HepG2 (cell line): ENCODE results near the gene CPM. TPM values are rescaled to one million over a fixed set of nuclear protein-coding genes. Genes with fewer than 3 reads are reported as not detected.
A peak's percentile ranks its signal among the peaks of the same experiment; 100 is the strongest.
"Not testable (repeated sequence)": the region's sequence is repeated elsewhere in the genome, so short reads cannot be mapped to it uniquely, and the experiment has no call there.

Experiments used
- ATAC-seq: fragments of 200-7000 bp; cut with Tn5 transposase; 3 replicates; pipeline ENCODE4 v1.9.1; 2020; ENCODE audit warnings: mild to moderate bottlenecking, moderate library complexity
- BruUV-seq: library from RNA; stranded (reverse); fragments of 400-500 nt; replicated peaks from 2 replicates; lab custom pipeline; 2021; lab: Mats Ljungman, UMichigan
- CTCF ChIA-PET: fragments of 300-600 bp; formaldehyde crosslinking; extraction: SDS; loops from one replicate; lab custom pipeline; 2021; ENCODE audit warnings: low total read pairs, inconsistent platforms, low intra/inter-chr PET ratio; lab: Yijun Ruan, JAX
- POLR2A ChIA-PET: fragments of 350-600 bp; sonication (Branson Sonifier 250); formaldehyde crosslinking; loops from one replicate; lab custom pipeline; 2020; ENCODE audit warnings: antibody characterized with exemption, inconsistent platforms; lab: Yijun Ruan, JAX
- DNase-seq: peaks from one replicate; pipeline ENCODE4 v3.0.0-alpha.2; 2015; ENCODE audit warnings: low spot score
- FAIRE-seq: peaks from 3 replicates; lab custom pipeline; 2011; peaks lifted over from hg19 to GRCh38; lab: Jason Lieb, UNC
- H2AFZ ChIP-seq: one replicate; pipeline ENCODE4 v1.6.1; 2011; ENCODE audit warnings: low read length, inconsistent platforms
- H3K27ac ChIP-seq: fragments of 300-600 bp; 3 replicates; pipeline ENCODE4 v1.8.0; 2011; ENCODE audit warnings: mixed run types, mild to moderate bottlenecking, mixed read lengths, low read length, inconsistent platforms; ENCODE audit not compliant: insufficient read depth; ENCODE audit errors: extremely low read length
- H3K27me3 ChIP-seq, 2 experiments: fragments of 200-600 bp in 1 of 2; 2 replicates in 1 of 2; 3 replicates in 1 of 2; pipeline versions ENCODE4 v1.6.0 to v1.8.0; 2011; ENCODE audit warnings: low read length in 2 of 2, mild to moderate bottlenecking in 2 of 2, moderate library complexity in 2 of 2, inconsistent platforms in 1 of 2; ENCODE audit not compliant: insufficient read depth in 2 of 2, control insufficient read depth in 1 of 2
- H3K36me3 ChIP-seq, 2 experiments: fragments of 200-600 bp in 1 of 2; replicated peaks in 1 of 2; 2 replicates in 1 of 2; 3 replicates in 1 of 2; pipeline versions ENCODE4 v1.5.1 to v1.8.0; 2011; ENCODE audit warnings: low read length in 2 of 2, inconsistent platforms in 1 of 2; ENCODE audit not compliant: insufficient read depth in 2 of 2, control insufficient read depth in 1 of 2
- H3K4me1 ChIP-seq: 2 replicates; pipeline ENCODE4 v1.5.1; 2012; ENCODE audit warnings: low read length, inconsistent platforms; ENCODE audit not compliant: insufficient read depth
- H3K4me2 ChIP-seq: 2 replicates; pipeline ENCODE4 v1.6.0; 2011; ENCODE audit warnings: low read depth, low read length, inconsistent platforms
- H3K4me3 ChIP-seq, 3 experiments: fragments of 200-600 bp in 1 of 3; sonication (generic), shearing (Covaris generic) in 1 of 3; replicated peaks in 1 of 3; 2 replicates each; pipeline ENCODE4 v1.5.1; 2011 to 2016; ENCODE audit warnings: low read length in 3 of 3, inconsistent platforms in 2 of 3, low read depth in 2 of 3, mild to moderate bottlenecking in 2 of 3, control low read depth in 1 of 3, mixed read lengths in 1 of 3; ENCODE audit not compliant: insufficient read depth in 1 of 3
- H3K79me2 ChIP-seq: one replicate; pipeline ENCODE4 v1.6.1; 2011; ENCODE audit warnings: low read length, inconsistent platforms; ENCODE audit not compliant: insufficient read depth
- H3K9ac ChIP-seq: 2 replicates; pipeline ENCODE4 v1.6.0; 2011; ENCODE audit warnings: mild to moderate bottlenecking, low read depth, low read length, inconsistent platforms; ENCODE audit not compliant: insufficient read depth
- H3K9me3 ChIP-seq: 2 replicates; pipeline ENCODE4 v1.5.1; 2012; ENCODE audit warnings: mild to moderate bottlenecking, low read length
- H4K20me1 ChIP-seq: 2 replicates; pipeline ENCODE4 v1.6.0; 2011; ENCODE audit warnings: inconsistent platforms, mild to moderate bottlenecking, low read length, moderate library complexity; ENCODE audit not compliant: insufficient read depth
- CTCF ChIP-seq: sonication (generic); formaldehyde crosslinking; IDR thresholded peaks from 2 replicates; pipeline ENCODE4 v1.5.0; 2020; ENCODE audit warnings: mild to moderate bottlenecking, missing genetic modification reagents, moderate library complexity
- RAD21 ChIP-seq: fragments of 450-650 bp; formaldehyde crosslinking; IDR thresholded peaks from 2 replicates; pipeline ENCODE4 v1.5.0; 2020; ENCODE audit warnings: mild to moderate bottlenecking
- RBAK ChIP-seq: sonication (generic); formaldehyde crosslinking; IDR thresholded peaks from 2 replicates; pipeline ENCODE4 v1.5.1; 2020; ENCODE audit warnings: mild to moderate bottlenecking, missing genetic modification reagents
- SMC3 ChIP-seq: IDR thresholded peaks from 2 replicates; pipeline ENCODE4 v1.6.1; 2011; ENCODE audit warnings: low read length, improper control_type of control experiment
- STAG1 ChIP-seq: sonication (generic); formaldehyde crosslinking; IDR thresholded peaks from 2 replicates; pipeline ENCODE4 v1.4.0; 2020; ENCODE audit warnings: missing genetic modification reagents
- WGBS: methylation state at CpG from one replicate; pipeline ENCODE4 v1.1.6; 2017; ENCODE audit warnings: low lambda C conversion rate; 5-methylcytosine and 5-hydroxymethylcytosine counted together
- in situ Hi-C: cut with HindIII; loops from 2 replicates; pipeline ENCODE4 v1.10.0; 2017; ENCODE audit warnings: low pct_unique_long_range_greater_than_20kb; ENCODE audit not compliant: extremely low pct_ligation_motif_present
- intact Hi-C: fragments of 100-400 bp; cut with micrococcal nuclease; formaldehyde crosslinking; loops from one replicate; pipeline ENCODE4 v1.10.0; 2022; ENCODE audit not compliant: unreplicated experiment
- polyA plus RNA-seq, 8 experiments: library from polyadenylated mRNA; depleted of rRNA in 3 of 8; stranded (reverse) in 7 of 8; unstranded in 1 of 8; fragments of >200 nt; fragmentation: Illumina TruSeq in 4 of 8; extraction: Trizol in 4 of 8; gene quantifications; 2 replicates each; pipeline versions ENCODE4 v1.2.1 to v1.2.3, GENCODE V29; 2011 to 2016; ENCODE audit warnings: low read depth in 4 of 8, missing spikeins in 1 of 8, mixed read lengths in 1 of 8; ENCODE audit not compliant: insufficient read depth in 1 of 8
- total RNA-seq, 5 experiments: library from RNA; depleted of rRNA; stranded (reverse); fragments of >200 nt; fragmentation: Illumina TruSeq; extraction: Trizol; gene quantifications; 2 replicates each; pipeline ENCODE4 v1.2.3, GENCODE V29; 2016; ENCODE audit warnings: low read depth in 1 of 5
- TF ChIP-seq, protein P1 (sequence below): IDR thresholded peaks from 2 replicates; pipeline ENCODE4 v1.6.1; 2012; ENCODE audit warnings: low read depth, low read length, improper control_type of control experiment

Gene CPM
- total and polyA plus RNA-seq, 2 of the 13 experiments (the other 11 are each of a cell fraction or from before 2014, with no cell fraction given) = not detected

GRCh38 chr12:68864604-68865003 lies 68.4 kb downstream of the CPM start (continued):
- no peak for TF ChIP-seq RBAK (CRISPR knock-in tag)
- TF ChIP-seq, all 625 proteins: peak for 0

GRCh38 chr12:68863886-68864454 lies 69.0 kb downstream of the CPM start:
- H3K79me2 ChIP-seq, FAIRE-seq, H3K27me3 ChIP-seq, BruUV-seq, H3K4me2 ChIP-seq, in situ Hi-C loops, H3K36me3 ChIP-seq, H3K4me1 ChIP-seq, H3K9ac ChIP-seq, H4K20me1 ChIP-seq, H3K27ac ChIP-seq, H3K9me3 ChIP-seq, POLR2A ChIA-PET, H3K4me3 ChIP-seq, H2AFZ ChIP-seq: not testable (repeated sequence)
- 43% methylated on average over 8 of the region's 8 CpGs for WGBS
- ATAC-seq (peak; percentile 57; the same call in 2 of the 3 replicates), DNase-seq (peak; percentile 52)
- intact Hi-C loops = loop anchor here (1.0 to 5.0 kb wide), 2 partner anchors 206 to 293 kb away; no protein-coding TSS in a partner anchor
- peak; percentile 51; the same call in 1 of the 2 replicates for TF ChIP-seq RAD21 (CRISPR knock-in tag)
- TF ChIP-seq, protein P1, sequence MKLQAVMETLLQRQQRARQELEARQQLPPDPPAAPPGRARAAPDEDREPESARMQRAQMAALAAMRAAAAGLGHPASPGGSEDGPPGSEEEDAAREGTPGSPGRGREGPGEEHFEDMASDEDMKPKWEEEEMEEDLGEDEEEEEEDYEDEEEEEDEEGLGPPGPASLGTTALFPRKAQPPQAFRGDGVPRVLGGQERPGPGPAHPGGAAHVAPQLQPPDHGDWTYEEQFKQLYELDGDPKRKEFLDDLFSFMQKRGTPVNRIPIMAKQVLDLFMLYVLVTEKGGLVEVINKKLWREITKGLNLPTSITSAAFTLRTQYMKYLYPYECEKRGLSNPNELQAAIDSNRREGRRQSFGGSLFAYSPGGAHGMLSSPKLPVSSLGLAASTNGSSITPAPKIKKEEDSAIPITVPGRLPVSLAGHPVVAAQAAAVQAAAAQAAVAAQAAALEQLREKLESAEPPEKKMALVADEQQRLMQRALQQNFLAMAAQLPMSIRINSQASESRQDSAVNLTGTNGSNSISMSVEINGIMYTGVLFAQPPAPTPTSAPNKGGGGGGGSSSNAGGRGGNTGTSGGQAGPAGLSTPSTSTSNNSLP = 0 out of 2 replicates have a peak, but pooled peaks have one; percentile 28
- peak; percentile 78 for TF ChIP-seq STAG1 (CRISPR knock-in tag)
- TF ChIP-seq CTCF (CRISPR knock-in tag) = peak; percentile 64
- peak; percentile 52; the same call in 1 of the 2 replicates for TF ChIP-seq SMC3
- CTCF ChIA-PET = interaction anchor here (2.4 kb wide), 1 partner anchor 206 kb away, joined by 15 read pairs; no protein-coding TSS in a partner anchor
